Measurements from ENCODE around the gene MYLK. TPM values are rescaled to one million over a fixed set of nuclear protein-coding genes. Genes with fewer than 3 reads are reported as not detected.

Gene MYLK
- total and polyA plus RNA-seq, 10 of the 15 experiments (the other 5 are each of a cell fraction or from before 2014, with no cell fraction given), result 0.04 to 1.6 (median 0.42) TPM; not detected in 1

GRCh38 chr3:123800362-123800682, 83.8 kb downstream of the MYLK start:
- Histone ChIP-seq H3K27ac (ENCODE audit: control insufficient read depth, insufficient read depth) (no peak overlapping the region), H3K27me3 (replicated peaks in 1 of 2; ENCODE audit: control insufficient read depth in 2 of 2, insufficient read depth in 2 of 2, low read length in 1 of 2) (no peaks in the 10 kb centered on the region), H3K4me1 (ENCODE audit: control insufficient read depth, insufficient read depth, low read length) (no peaks in the 10 kb centered on the region), H3K9me3 (replicated peaks; ENCODE audit: control insufficient read depth, insufficient read depth, low read length) (no peaks in the 10 kb centered on the region), H4K20me1 (ENCODE audit: control insufficient read depth, insufficient read depth) (no peaks in the 10 kb centered on the region), H3K4me2 (ENCODE audit: control insufficient read depth, insufficient read depth) (no peak overlapping the region), H3K9ac (ENCODE audit: control insufficient read depth, insufficient read depth, low read length) (no peak overlapping the region), H3K79me2 (ENCODE audit: control insufficient read depth, insufficient read depth, low read length) (no peaks in the 10 kb centered on the region), H3K4me3 (no peak overlapping the region), H3K36me3 (ENCODE audit: control insufficient read depth in 2 of 2, insufficient read depth in 2 of 2, low read length in 1 of 2) (no peaks in the 10 kb centered on the region), H2AFZ (ENCODE audit: control insufficient read depth, low read depth, low read length) (no peak overlapping the region)
- FAIRE-seq, result no peak
- in situ Hi-C loops (cut with MboI), result no loop called here
- no TSS peak for BruUV-seq (replicated peaks)
- no peak for DNase-seq (ENCODE audit: low read depth, low spot score)
- ChIA-PET POLR2A (no interaction called here), SMC1A (ENCODE audit: uncharacterized antibody, unreplicated experiment) (no interaction called here), RAD21 (ENCODE audit: unreplicated experiment) (no interaction called here), CTCF (no interaction called here)
- intact Hi-C loops (cut with micrococcal nuclease; ENCODE audit: unreplicated experiment), result no loop called here
- 0% methylated on average over 2 of the region's 2 CpGs for WGBS (ENCODE audit: insufficient coverage, insufficient replicate concordance, low lambda C conversion rate, missing lambda C conversion rate)
- TF ChIP-seq, protein P1, sequence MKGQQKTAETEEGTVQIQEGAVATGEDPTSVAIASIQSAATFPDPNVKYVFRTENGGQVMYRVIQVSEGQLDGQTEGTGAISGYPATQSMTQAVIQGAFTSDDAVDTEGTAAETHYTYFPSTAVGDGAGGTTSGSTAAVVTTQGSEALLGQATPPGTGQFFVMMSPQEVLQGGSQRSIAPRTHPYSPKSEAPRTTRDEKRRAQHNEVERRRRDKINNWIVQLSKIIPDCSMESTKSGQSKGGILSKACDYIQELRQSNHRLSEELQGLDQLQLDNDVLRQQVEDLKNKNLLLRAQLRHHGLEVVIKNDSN (IDR thresholded peaks at IDR 0.05; ENCODE audit: borderline replicate concordance, extremely low read length, insufficient read depth, low read depth, low read length), result no peak
- TF ChIP-seq CHD2 (IDR thresholded peaks at IDR 0.05; ENCODE audit: borderline replicate concordance, low read depth, low read length) (no peak), STAT3 (IDR thresholded peaks at IDR 0.05; ENCODE audit: low read depth, low read length) (no peak), NR2C1 (IDR thresholded peaks at IDR 0.05) (no peak), SKIL (IDR thresholded peaks at IDR 0.05; ENCODE audit: low read depth, poor library complexity, severe bottlenecking) (no peak), POLR2AphosphoS5 (IDR thresholded peaks at IDR 0.05; ENCODE audit: low read length) (no peak), SP1 (IDR thresholded peaks at IDR 0.05; ENCODE audit: low read depth, low read length) (no peak), BCL11A (IDR thresholded peaks at IDR 0.05; ENCODE audit: low read depth, low read length) (no peak), RB1 (IDR thresholded peaks at IDR 0.05; ENCODE audit: borderline replicate concordance) (no peak), ZZZ3 (IDR thresholded peaks at IDR 0.05; ENCODE audit: control insufficient read depth, insufficient read length, low read depth) (no peak), ZNF274 (IDR thresholded peaks at IDR 0.05; ENCODE audit: insufficient read depth, insufficient read length) (no peak), STAT1 (conservative IDR thresholded peaks at IDR 0.05) (no peak), ETV6 (conservative IDR thresholded peaks at IDR 0.05 in 1 of 2, IDR thresholded peaks at IDR 0.05 in 1 of 2; ENCODE audit: borderline replicate concordance in 1 of 2, low read depth in 1 of 2) (no peak), WRNIP1 (IDR thresholded peaks at IDR 0.05; ENCODE audit: borderline replicate concordance, low read depth, low read length) (no peak), USF2 (IDR thresholded peaks at IDR 0.05; ENCODE audit: borderline replicate concordance, low read depth, low read length) (no peak), GABPA (IDR thresholded peaks at IDR 0.05; ENCODE audit: low read depth) (no peak), ZBTB33 (IDR thresholded peaks at IDR 0.05) (no peak), SRF (IDR thresholded peaks at IDR 0.05; ENCODE audit: low read depth in 2 of 2, low read length in 2 of 2) (no peak), RUNX3 (IDR thresholded peaks at IDR 0.05; ENCODE audit: low read length) (no peak), MYC (IDR thresholded peaks at IDR 0.05; ENCODE audit: insufficient read depth, insufficient read length, insufficient replicate concordance, low read length, severe bottlenecking) (no peak)
- no peak for ATAC-seq
